Caco-2 (cell line): ENCODE results near the gene RPS6KA2. TPM values are rescaled to one million over a fixed set of nuclear protein-coding genes. Genes with fewer than 3 reads are reported as not detected.
A peak's percentile ranks its signal among the peaks of the same experiment; 100 is the strongest.
"Not testable (repeated sequence)": the region's sequence is repeated elsewhere in the genome, so short reads cannot be mapped to it uniquely, and the experiment has no call there.

Experiments
- BruUV-seq: library from RNA; stranded (reverse); fragments of 400-500 nt; replicated peaks from 2 replicates; lab custom pipeline; 2021; lab: Mats Ljungman, UMichigan
- CTCF ChIA-PET: fragments of 300-600 bp; sonication (Branson Sonifier 250); formaldehyde crosslinking; loops from one replicate; lab custom pipeline; 2022; ENCODE audit warnings: antibody characterized with exemption; lab: Charles Lee
- POLR2A ChIA-PET: fragments of 300-600 bp; sonication (Branson Sonifier 250); formaldehyde crosslinking; loops from one replicate; lab custom pipeline; 2022; ENCODE audit warnings: antibody characterized with exemption; lab: Charles Lee
- DNase-seq, 2 experiments: peaks; one replicate each; pipeline versions ENCODE4 v3.0.0 to v3.0.0-alpha.2; 2020 to 2022
- H3K27me3 ChIP-seq: replicated peaks from 2 replicates; pipeline ENCODE4 v1.6.0; 2011; ENCODE audit warnings: low read length; ENCODE audit not compliant: control insufficient read depth, insufficient read depth
- H3K36me3 ChIP-seq: 2 replicates; pipeline ENCODE4 v1.5.1; 2011; ENCODE audit warnings: low read length; ENCODE audit not compliant: control insufficient read depth, insufficient read depth
- H3K4me1 ChIP-seq: fragments of 250-450 bp; sonication (Bioruptor Pico); 2 replicates; pipeline ENCODE4 v1.5.1; 2020; ENCODE audit warnings: mild to moderate bottlenecking
- H3K4me3 ChIP-seq: 2 replicates; pipeline ENCODE4 v1.5.1; 2011; ENCODE audit warnings: low read depth, mild to moderate bottlenecking, control low read depth, low read length
- H3K9me3 ChIP-seq: fragments of 250-450 bp; sonication (Bioruptor Pico); 2 replicates; pipeline ENCODE4 v1.5.1; 2020; ENCODE audit warnings: mild to moderate bottlenecking, moderate library complexity
- H3K27ac Mint-ChIP-seq: one replicate; pipeline ENCODE4 v1.8.0; 2022; ENCODE audit warnings: mixed read lengths; ENCODE audit not compliant: unreplicated experiment
- H3K27me3 Mint-ChIP-seq: one replicate; pipeline ENCODE4 v1.8.0; 2022; ENCODE audit warnings: mixed read lengths; ENCODE audit not compliant: insufficient read depth, unreplicated experiment
- H3K36me3 Mint-ChIP-seq: one replicate; pipeline ENCODE4 v1.8.0; 2022; ENCODE audit warnings: mild to moderate bottlenecking, mixed read lengths; ENCODE audit not compliant: insufficient read depth, unreplicated experiment
- H3K4me1 Mint-ChIP-seq: one replicate; pipeline ENCODE4 v1.8.0; 2022; ENCODE audit warnings: low read depth, mixed read lengths; ENCODE audit not compliant: unreplicated experiment
- H3K4me3 Mint-ChIP-seq: one replicate; pipeline ENCODE4 v1.8.0; 2022; ENCODE audit warnings: mild to moderate bottlenecking, moderate library complexity, mixed read lengths; ENCODE audit not compliant: unreplicated experiment
- H3K9me3 Mint-ChIP-seq: one replicate; pipeline ENCODE4 v1.8.0; 2022; ENCODE audit warnings: mixed read lengths; ENCODE audit not compliant: unreplicated experiment
- intact Hi-C: fragments of 100-400 bp; cut with micrococcal nuclease; formaldehyde crosslinking; loops from one replicate; pipeline ENCODE4 v1.10.0; 2022; ENCODE audit not compliant: unreplicated experiment
- total RNA-seq: library from RNA; stranded (reverse); gene quantifications from 2 replicates; pipeline ENCODE4 v1.2.3, GENCODE V29; 2022
- TF ChIP-seq, protein P1 (sequence below), 2 experiments: fragments of 200-600 bp in 1 of 2; IDR thresholded peaks; 1 replicate in 1 of 2; 2 replicates in 1 of 2; pipeline versions ENCODE4 v1.5.1 to v1.8.0; 2011 to 2022; ENCODE audit warnings: antibody characterized with exemption in 1 of 2, control low read depth in 1 of 2, inconsistent platforms in 1 of 2, low read depth in 1 of 2, low read length in 1 of 2, mild to moderate bottlenecking in 1 of 2, moderate library complexity in 1 of 2; ENCODE audit not compliant: insufficient read depth in 1 of 2, severe bottlenecking in 1 of 2, unreplicated experiment in 1 of 2

RPS6KA2 gene
- total RNA-seq, 1 experiment from 2014 or later, result 5.6 TPM

DNA sequence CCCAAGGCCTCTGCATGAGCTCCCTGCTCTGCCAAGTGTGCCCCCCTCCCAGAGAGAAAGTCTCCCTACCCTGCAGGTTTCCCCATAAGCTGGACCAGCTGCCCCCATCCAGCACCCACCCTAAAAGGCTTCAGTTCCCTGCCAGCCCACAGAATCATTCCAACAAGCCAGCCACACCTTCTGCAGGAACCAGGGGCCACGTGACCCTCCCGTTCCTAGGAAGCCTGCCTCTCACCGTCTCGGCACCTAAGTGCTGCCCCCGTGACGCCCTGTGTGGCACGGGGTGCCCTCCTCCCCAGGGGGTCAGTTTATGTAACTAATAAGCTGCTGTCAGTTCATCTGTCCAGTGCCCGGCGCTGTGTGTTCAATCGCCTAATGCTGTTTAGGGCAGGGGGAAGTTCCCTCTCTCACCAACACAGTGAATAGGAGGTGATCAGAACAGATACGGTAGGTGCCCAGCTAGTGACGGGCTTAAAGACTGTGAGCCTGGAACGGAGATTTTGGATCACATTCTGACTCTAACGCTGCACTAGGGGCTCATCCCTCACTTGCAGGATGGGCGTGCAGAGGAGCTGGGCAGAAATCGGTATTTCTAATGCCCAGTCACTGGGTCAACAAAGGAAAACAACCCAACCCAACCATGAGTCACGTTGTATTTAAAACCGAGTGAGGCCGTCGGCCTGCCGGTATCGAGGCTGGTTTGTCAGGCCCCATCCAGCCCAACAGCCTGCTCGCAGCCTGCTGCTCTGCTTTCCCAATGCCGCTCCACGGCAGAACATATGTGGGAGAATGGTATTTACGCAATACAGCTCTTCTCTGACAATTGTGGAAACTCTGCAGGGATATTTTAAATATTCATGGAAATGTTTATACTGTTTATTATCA is 96.6 kb downstream of the RPS6KA2 start:
- no peak overlapping the region for H3K4me3 Mint-ChIP-seq
- Histone ChIP-seq H3K9me3 (no peaks in the 10 kb centered on the region), H3K36me3 (no peaks in the 10 kb centered on the region), H3K27me3 (no peaks in the 10 kb centered on the region; the same call in 1 of the 2 replicates), H3K4me1 (no peaks in the 10 kb centered on the region), H3K4me3 (no peak overlapping the region)
- ChIA-PET CTCF (no interaction called here), POLR2A (no interaction called here)
- H3K36me3 Mint-ChIP-seq, result no peaks in the 10 kb centered on the region
- H3K4me1 Mint-ChIP-seq, result no peaks in the 10 kb centered on the region
- no peaks in the 10 kb centered on the region for H3K9me3 Mint-ChIP-seq
- H3K27ac Mint-ChIP-seq, result peak overlapping the region; percentile 29
- DNase-seq, result no peak
- intact Hi-C loops, result no loop called here
- peaks cover 8% of the 10 kb centered on the region for H3K27me3 Mint-ChIP-seq
- no TSS peak for BruUV-seq
- TF ChIP-seq, protein P1, sequence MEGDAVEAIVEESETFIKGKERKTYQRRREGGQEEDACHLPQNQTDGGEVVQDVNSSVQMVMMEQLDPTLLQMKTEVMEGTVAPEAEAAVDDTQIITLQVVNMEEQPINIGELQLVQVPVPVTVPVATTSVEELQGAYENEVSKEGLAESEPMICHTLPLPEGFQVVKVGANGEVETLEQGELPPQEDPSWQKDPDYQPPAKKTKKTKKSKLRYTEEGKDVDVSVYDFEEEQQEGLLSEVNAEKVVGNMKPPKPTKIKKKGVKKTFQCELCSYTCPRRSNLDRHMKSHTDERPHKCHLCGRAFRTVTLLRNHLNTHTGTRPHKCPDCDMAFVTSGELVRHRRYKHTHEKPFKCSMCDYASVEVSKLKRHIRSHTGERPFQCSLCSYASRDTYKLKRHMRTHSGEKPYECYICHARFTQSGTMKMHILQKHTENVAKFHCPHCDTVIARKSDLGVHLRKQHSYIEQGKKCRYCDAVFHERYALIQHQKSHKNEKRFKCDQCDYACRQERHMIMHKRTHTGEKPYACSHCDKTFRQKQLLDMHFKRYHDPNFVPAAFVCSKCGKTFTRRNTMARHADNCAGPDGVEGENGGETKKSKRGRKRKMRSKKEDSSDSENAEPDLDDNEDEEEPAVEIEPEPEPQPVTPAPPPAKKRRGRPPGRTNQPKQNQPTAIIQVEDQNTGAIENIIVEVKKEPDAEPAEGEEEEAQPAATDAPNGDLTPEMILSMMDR (IDR thresholded peaks at IDR 0.05; ENCODE audit: insufficient read depth in 1 of 2, low read depth in 1 of 2, low read length in 1 of 2, severe bottlenecking in 1 of 2, unreplicated experiment in 1 of 2), result no peak

- H3K4me3 Mint-ChIP-seq, result no peak overlapping the region
- Histone ChIP-seq H3K27me3 (no peaks in the 10 kb centered on the region; the same call in 1 of the 2 replicates), H3K36me3 (no peaks in the 10 kb centered on the region), H3K4me1 (no peaks in the 10 kb centered on the region), H3K9me3 (no peaks in the 10 kb centered on the region), H3K4me3 (no peak overlapping the region)
- H3K9me3 Mint-ChIP-seq, result no peaks in the 10 kb centered on the region
- peaks cover 8% of the 10 kb centered on the region for H3K27me3 Mint-ChIP-seq
- H3K4me1 Mint-ChIP-seq, result no peaks in the 10 kb centered on the region
- BruUV-seq, result no TSS peak
- ChIA-PET CTCF (no interaction called here), POLR2A (no interaction called here)
- H3K36me3 Mint-ChIP-seq, result no peaks in the 10 kb centered on the region
- TF ChIP-seq, protein P1 (IDR thresholded peaks at IDR 0.05; ENCODE audit: insufficient read depth in 1 of 2, low read depth in 1 of 2, low read length in 1 of 2, severe bottlenecking in 1 of 2, unreplicated experiment in 1 of 2), result no peak
- intact Hi-C loops, result no loop called here
- no peak for DNase-seq
- H3K27ac Mint-ChIP-seq, result peak overlapping the region; percentile 29
These were observed 97.5 kb downstream of the RPS6KA2 start for GRCh38 chr6:166529586-166529985.

DNA sequence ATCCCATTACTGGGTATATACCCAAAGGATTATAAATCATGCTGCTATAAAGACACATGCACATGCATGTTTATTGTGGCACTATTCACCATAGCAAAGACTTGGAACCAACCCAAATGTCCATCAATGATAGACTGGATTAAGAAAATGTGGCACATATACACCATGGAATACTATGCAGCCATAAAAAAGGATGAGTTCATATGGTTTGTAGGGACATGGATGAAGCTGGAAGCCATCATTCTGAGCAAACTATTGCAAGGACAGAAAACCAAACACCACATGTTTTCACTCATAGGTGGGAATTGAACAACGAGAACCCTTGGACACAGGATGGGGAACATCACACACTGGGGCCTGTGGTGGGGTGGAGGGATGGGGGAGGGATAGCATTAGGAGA is 98.0 kb downstream of the RPS6KA2 start:
- H3K27me3 ChIP-seq, H3K27ac Mint-ChIP-seq, POLR2A ChIA-PET, intact Hi-C loops, H3K4me3 ChIP-seq, CTCF ChIA-PET, BruUV-seq, H3K36me3 Mint-ChIP-seq, H3K36me3 ChIP-seq, H3K9me3 ChIP-seq, H3K9me3 Mint-ChIP-seq, H3K4me1 ChIP-seq, H3K4me1 Mint-ChIP-seq, H3K4me3 Mint-ChIP-seq, DNase-seq: not testable (repeated sequence)
- H3K27me3 Mint-ChIP-seq, result peaks cover 12% of the 10 kb centered on the region
